Stimulated activated naive CD8-positive, alpha-beta T cell treated with anti-CD3 and anti-CD28 coated beads, Interleukin-15, amount 100 ng/mL, for 72 hours (primary cell): Measurements from ENCODE around the gene PRR29.

Experiments used
- ATAC-seq: fragments of 150-1000 bp; cut with Tn5 transposase; 2 replicates; pipeline ENCODE4 v1.10.0; 2021; ENCODE audit warnings: mild to moderate bottlenecking, moderate library complexity
- DNase-seq, 2 donors: peaks; one replicate each; pipeline ENCODE4 v3.0.0; 2021 to 2022
- H3K27ac Mint-ChIP-seq, 2 donors: one replicate each; pipeline ENCODE4 v1.8.0; 2022; ENCODE audit warnings: mild to moderate bottlenecking in 2 of 2, mixed read lengths in 2 of 2, moderate library complexity in 2 of 2
- H3K27me3 Mint-ChIP-seq: one replicate; pipeline ENCODE4 v1.8.0; 2022; ENCODE audit warnings: mixed read lengths
- H3K4me1 Mint-ChIP-seq: one replicate; pipeline ENCODE4 v1.8.0; 2022; ENCODE audit warnings: mild to moderate bottlenecking, mixed read lengths
- H3K4me3 Mint-ChIP-seq, 2 donors: one replicate each; pipeline ENCODE4 v1.8.0; 2022; ENCODE audit warnings: mild to moderate bottlenecking in 2 of 2, mixed read lengths in 2 of 2, moderate library complexity in 1 of 2
- H3K9me3 Mint-ChIP-seq, 2 donors: one replicate each; pipeline ENCODE4 v1.8.0; 2022; ENCODE audit warnings: mixed read lengths in 2 of 2

PRR29 gene

GRCh38 chr17:64037802-64038201, 39.7 kb downstream of the PRR29 start:
- no peaks in the 10 kb centered on the region for H3K9me3 Mint-ChIP-seq
- ATAC-seq (no peak), DNase-seq (no peak)
- no peak overlapping the region for H3K4me3 Mint-ChIP-seq
- H3K27ac Mint-ChIP-seq = no peak overlapping the region
- peaks cover 6% of the 10 kb centered on the region for H3K4me1 Mint-ChIP-seq
- no peaks in the 10 kb centered on the region for H3K27me3 Mint-ChIP-seq

- Mint-ChIP-seq H3K9me3 (no peaks in the 10 kb centered on the region), H3K4me1 (peaks cover 6% of the 10 kb centered on the region), H3K27me3 (no peaks in the 10 kb centered on the region), H3K4me3 (no peak overlapping the region), H3K27ac (no peak overlapping the region)
- ATAC-seq (no peak), DNase-seq (no peak)
These were observed 40.4 kb downstream of the PRR29 start for GRCh38 chr17:64038331-64039105.

- DNase-seq (no peak), ATAC-seq (no peak)
- Mint-ChIP-seq H3K27ac (no peak overlapping the region), H3K4me3 (no peak overlapping the region), H3K9me3 (no peaks in the 10 kb centered on the region), H3K27me3 (no peaks in the 10 kb centered on the region), H3K4me1 (peaks cover 6% of the 10 kb centered on the region)
These were observed 40.9 kb downstream of the PRR29 start for GRCh38 chr17:64039106-64039400.

- no peaks in the 10 kb centered on the region for H3K9me3 Mint-ChIP-seq
- H3K27ac Mint-ChIP-seq = no peak overlapping the region
- H3K4me1 Mint-ChIP-seq = peaks cover 6% of the 10 kb centered on the region
- ATAC-seq (no peak), DNase-seq (no peak)
- H3K27me3 Mint-ChIP-seq = no peaks in the 10 kb centered on the region
- H3K4me3 Mint-ChIP-seq = no peak overlapping the region
These were observed 42.1 kb downstream of the PRR29 start for GRCh38 chr17:64040206-64040605.

- Mint-ChIP-seq H3K27me3 (no peaks in the 10 kb centered on the region), H3K9me3 (no peaks in the 10 kb centered on the region), H3K4me1 (peaks cover 6% of the 10 kb centered on the region), H3K27ac (no peak overlapping the region), H3K4me3 (no peak overlapping the region)
- no peak for DNase-seq
- ATAC-seq = no peak
These were observed 43.8 kb downstream of the PRR29 start for GRCh38 chr17:64041912-64042311.

- H3K9me3 Mint-ChIP-seq = no peaks in the 10 kb centered on the region
- DNase-seq (no peak), ATAC-seq (no peak)
- no peaks in the 10 kb centered on the region for H3K27me3 Mint-ChIP-seq
- H3K27ac Mint-ChIP-seq = peak overlapping the region in 1 of 2 donors; percentile 60
- no peak overlapping the region for H3K4me3 Mint-ChIP-seq
- H3K4me1 Mint-ChIP-seq = peaks cover 6% of the 10 kb centered on the region
These were observed 44.7 kb downstream of the PRR29 start for GRCh38 chr17:64042700-64043485.

- H3K27ac Mint-ChIP-seq = peak overlapping the region; percentile 49 to 57
- ATAC-seq (no peak), DNase-seq (no peak)
- H3K27me3 Mint-ChIP-seq = no peaks in the 10 kb centered on the region
- peaks cover 7% of the 10 kb centered on the region for H3K4me1 Mint-ChIP-seq
- H3K4me3 Mint-ChIP-seq = no peak overlapping the region
- no peaks in the 10 kb centered on the region for H3K9me3 Mint-ChIP-seq
These were observed 47.0 kb downstream of the PRR29 start for GRCh38 chr17:64045176-64045575.

DNA sequence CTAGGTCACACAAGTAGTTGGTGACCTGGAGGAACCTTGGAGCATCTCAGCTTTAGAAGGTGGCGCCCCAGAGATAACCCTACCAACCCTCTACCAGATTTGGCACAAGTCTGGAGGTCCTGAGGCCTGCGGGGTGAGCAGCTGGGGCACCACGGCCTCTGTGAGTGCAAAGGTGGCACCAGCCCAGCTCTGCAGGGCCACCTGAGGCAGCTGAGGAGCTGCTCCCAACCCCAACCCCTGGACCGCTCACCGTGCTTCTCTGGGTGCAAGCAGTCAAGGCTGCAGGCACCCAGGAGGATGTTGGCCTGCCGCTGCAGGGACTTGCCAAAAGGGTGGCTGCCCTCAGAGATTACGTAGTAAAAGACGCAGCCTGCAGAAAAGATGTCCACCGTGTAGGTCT, 50.7 kb downstream of the PRR29 start:
- Mint-ChIP-seq H3K4me1 (peaks cover 19% of the 10 kb centered on the region), H3K4me3 (no peak overlapping the region), H3K27me3 (no peaks in the 10 kb centered on the region), H3K27ac (no peak overlapping the region), H3K9me3 (no peaks in the 10 kb centered on the region)
- ATAC-seq = no peak
- no peak for DNase-seq

- Mint-ChIP-seq H3K4me3 (no peak overlapping the region), H3K27me3 (no peaks in the 10 kb centered on the region), H3K27ac (peak overlapping the region in 1 of 2 donors; percentile 79), H3K9me3 (no peaks in the 10 kb centered on the region), H3K4me1 (peaks cover 24% of the 10 kb centered on the region)
- ATAC-seq = peak; percentile 84
- no peak for DNase-seq
These were observed 53.0 kb downstream of the PRR29 start for GRCh38 chr17:64051153-64051552.

- H3K9me3 Mint-ChIP-seq = no peaks in the 10 kb centered on the region
- no peaks in the 10 kb centered on the region for H3K27me3 Mint-ChIP-seq
- H3K4me1 Mint-ChIP-seq = peaks cover 33% of the 10 kb centered on the region
- DNase-seq (no peak), ATAC-seq (no peak)
- peak overlapping the region in 1 of 2 donors; percentile 61 for H3K27ac Mint-ChIP-seq
- no peak overlapping the region for H3K4me3 Mint-ChIP-seq
These were observed 55.0 kb downstream of the PRR29 start for GRCh38 chr17:64053101-64053500.
